BJ (cell line): ENCODE results near the gene CILP. TPM values are rescaled to one million over a fixed set of nuclear protein-coding genes. Genes with fewer than 3 reads are reported as not detected.

Source experiments
- CTCF ChIA-PET: fragments of 350-600 bp; formaldehyde crosslinking; extraction: SDS; loops from one replicate; lab custom pipeline; 2021; ENCODE audit warnings: antibody characterized with exemption, inconsistent platforms; lab: Yijun Ruan, JAX
- POLR2A ChIA-PET: fragments of 300-600 bp; sonication (Branson Sonifier 250); formaldehyde crosslinking; extraction: SDS; loops from one replicate; lab custom pipeline; 2021; ENCODE audit warnings: antibody characterized with exemption; lab: Charles Lee
- DNase-seq: peaks from one replicate; pipeline ENCODE4 v3.0.0-alpha.2; 2011; ENCODE audit warnings: low read depth
- H3K27me3 ChIP-seq: 2 replicates; pipeline ENCODE4 v1.6.0; 2011; ENCODE audit warnings: low read length; ENCODE audit not compliant: control insufficient read depth, insufficient read depth
- H3K36me3 ChIP-seq: 2 replicates; pipeline ENCODE4 v1.5.1; 2011; ENCODE audit warnings: low read length; ENCODE audit not compliant: control insufficient read depth, insufficient read depth
- H3K4me3 ChIP-seq: 2 replicates; pipeline ENCODE4 v1.5.1; 2011; ENCODE audit warnings: low read depth, mild to moderate bottlenecking, control low read depth, low read length
- polyA plus RNA-seq: library from polyadenylated mRNA; depleted of rRNA; stranded (reverse); fragments of >200 nt; gene quantifications from 2 replicates; pipeline ENCODE4 v1.2.3, GENCODE V29; 2011; rRNA removed
- small RNA-seq: library from RNA; depleted of rRNA; stranded (forward); fragments of <200 nt; gene quantifications from one replicate; pipeline ENCODE3, GENCODE V24; 2012; ENCODE audit warnings: low replicate concordance, low read depth; ENCODE audit not compliant: insufficient read length
- TF ChIP-seq, protein P1 (sequence below): IDR thresholded peaks from 2 replicates; pipeline ENCODE4 v1.5.1; 2011; ENCODE audit warnings: low read depth, mild to moderate bottlenecking, control low read depth, inconsistent platforms, low read length, moderate library complexity; ENCODE audit not compliant: insufficient read depth

Gene CILP
- polyA plus RNA-seq, 1 experiment, result 0.09 TPM

DNA sequence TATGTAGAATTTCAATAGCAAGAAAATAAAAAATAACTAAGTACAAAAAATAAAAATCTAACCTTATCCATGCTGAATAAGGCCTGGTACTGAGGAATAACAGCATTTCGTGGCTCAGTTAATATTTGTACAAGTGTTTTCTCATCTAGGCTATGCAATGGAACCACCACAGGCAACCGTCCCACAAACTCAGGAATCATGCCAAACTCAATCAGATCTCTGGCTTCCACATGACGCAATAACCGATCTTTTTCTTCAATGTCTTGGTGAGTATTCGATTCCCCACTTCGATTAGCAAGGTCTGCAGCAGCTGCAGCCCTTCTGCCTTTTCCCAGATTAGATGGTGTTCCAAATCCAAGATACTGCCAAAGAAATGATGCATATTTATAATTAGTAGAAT is 56.6 kb downstream of the CILP start:
- TF ChIP-seq, protein P1, sequence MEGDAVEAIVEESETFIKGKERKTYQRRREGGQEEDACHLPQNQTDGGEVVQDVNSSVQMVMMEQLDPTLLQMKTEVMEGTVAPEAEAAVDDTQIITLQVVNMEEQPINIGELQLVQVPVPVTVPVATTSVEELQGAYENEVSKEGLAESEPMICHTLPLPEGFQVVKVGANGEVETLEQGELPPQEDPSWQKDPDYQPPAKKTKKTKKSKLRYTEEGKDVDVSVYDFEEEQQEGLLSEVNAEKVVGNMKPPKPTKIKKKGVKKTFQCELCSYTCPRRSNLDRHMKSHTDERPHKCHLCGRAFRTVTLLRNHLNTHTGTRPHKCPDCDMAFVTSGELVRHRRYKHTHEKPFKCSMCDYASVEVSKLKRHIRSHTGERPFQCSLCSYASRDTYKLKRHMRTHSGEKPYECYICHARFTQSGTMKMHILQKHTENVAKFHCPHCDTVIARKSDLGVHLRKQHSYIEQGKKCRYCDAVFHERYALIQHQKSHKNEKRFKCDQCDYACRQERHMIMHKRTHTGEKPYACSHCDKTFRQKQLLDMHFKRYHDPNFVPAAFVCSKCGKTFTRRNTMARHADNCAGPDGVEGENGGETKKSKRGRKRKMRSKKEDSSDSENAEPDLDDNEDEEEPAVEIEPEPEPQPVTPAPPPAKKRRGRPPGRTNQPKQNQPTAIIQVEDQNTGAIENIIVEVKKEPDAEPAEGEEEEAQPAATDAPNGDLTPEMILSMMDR, result no peak
- CTCF ChIA-PET, result no interaction called here
- H3K27me3 ChIP-seq, result no peaks in the 10 kb centered on the region
- POLR2A ChIA-PET, result no interaction called here
- peaks cover 3% of the 10 kb centered on the region for H3K36me3 ChIP-seq
- DNase-seq, result no peak
- H3K4me3 ChIP-seq, result no peak overlapping the region

DNA sequence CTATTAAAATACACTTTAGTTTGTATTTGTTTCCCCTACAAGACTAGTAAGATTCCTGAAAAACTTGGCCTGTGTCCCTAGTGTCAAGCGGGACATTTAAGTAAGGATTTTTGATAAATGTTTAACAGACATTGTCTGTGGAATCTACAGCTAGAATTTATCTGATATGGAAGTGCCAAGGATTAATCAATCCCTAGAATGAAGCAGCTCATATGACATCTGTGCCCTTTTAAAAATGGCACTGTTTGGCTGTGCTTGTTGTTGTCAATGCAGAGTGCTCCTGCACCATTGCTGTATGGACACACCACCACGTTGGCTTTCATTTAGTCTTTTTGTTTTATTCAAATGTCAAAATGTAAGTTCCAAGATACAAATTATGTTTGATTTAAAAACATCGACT is 63.4 kb downstream of the CILP start:
- no peaks in the 10 kb centered on the region for H3K27me3 ChIP-seq
- TF ChIP-seq, protein P1, result no peak
- no peak overlapping the region for H3K4me3 ChIP-seq
- CTCF ChIA-PET, result interaction anchor here (0.7 to 1.2 kb wide), 3 partner anchors 8 to 19 kb away, joined by 3 to 4 read pairs (median 4); no protein-coding TSS in a partner anchor
- peaks cover 3% of the 10 kb centered on the region for H3K36me3 ChIP-seq
- no peak for DNase-seq
- POLR2A ChIA-PET, result no interaction called here

DNA sequence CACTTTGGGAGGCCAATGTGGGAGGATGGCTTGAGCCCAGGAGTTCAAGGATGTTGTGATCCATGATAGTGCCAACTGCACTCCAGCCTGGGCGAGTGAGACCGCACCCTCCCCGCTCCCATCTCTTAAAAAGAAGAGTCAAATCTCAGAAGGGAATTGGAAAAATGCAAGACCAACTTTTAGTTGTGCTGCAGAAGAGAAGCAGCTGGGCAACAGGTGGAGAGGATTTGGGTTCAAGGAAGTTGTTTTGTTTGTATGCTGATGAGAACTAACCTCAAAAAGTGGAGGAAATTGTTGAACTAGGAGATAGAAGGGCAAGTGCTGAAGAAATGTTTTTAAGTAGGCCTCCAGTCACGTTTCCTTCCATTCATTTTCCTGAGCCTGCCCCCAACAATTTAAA is 64.8 kb downstream of the CILP start:
- POLR2A ChIA-PET, result no interaction called here
- Histone ChIP-seq H3K36me3 (peaks cover 2% of the 10 kb centered on the region; the same call in 1 of the 2 replicates), H3K4me3 (no peak overlapping the region), H3K27me3 (no peaks in the 10 kb centered on the region)
- CTCF ChIA-PET, result no interaction called here
- no peak for DNase-seq
- TF ChIP-seq, protein P1, result no peak

Small RNA genes lying within 50 kb of the gene (small RNA-seq; reads per million reads assigned to genes)
- gene AC068213.1 (not detected), gene RNU6-686P (not detected)

Other genes with a start within 250 kb of the CILP start
- gene SPG21, start 221.6 kb downstream of the CILP start, polyA plus RNA-seq, result 54.7 and 59.9 TPM in 2 replicates
- 6.4 and 9.6 TPM in 2 replicates for gene MTFMT, start 181.8 kb downstream of the CILP start, polyA plus RNA-seq
- not detected in 2 replicates for gene SLC51B, start 166.1 kb downstream of the CILP start, polyA plus RNA-seq
- gene RASL12, start 143.5 kb downstream of the CILP start, polyA plus RNA-seq, result 0.12 and 0.16 TPM in 2 replicates
- gene KBTBD13, start 134.7 kb downstream of the CILP start, polyA plus RNA-seq, result not detected in 2 replicates
- 0.72 and 1.0 TPM in 2 replicates for gene UBAP1L, start 96.3 kb downstream of the CILP start, polyA plus RNA-seq
- 11.8 and 12.0 TPM in 2 replicates for gene PDCD7, start 77.7 kb downstream of the CILP start, polyA plus RNA-seq
- gene CLPX, start 26.1 kb downstream of the CILP start, polyA plus RNA-seq, result 13.3 and 29.7 TPM in 2 replicates
- 5.1 and 5.2 TPM in 2 replicates for gene PARP16, start 75.4 kb upstream of the CILP start, polyA plus RNA-seq
- not detected in 2 replicates for gene RNU5A-1, start 84.6 kb upstream of the CILP start, polyA plus RNA-seq
- gene RNU5B-1, start 93.2 kb upstream of the CILP start, polyA plus RNA-seq, result not detected in 2 replicates
- not detected in 2 replicates for gene IGDCC3, start 166.5 kb upstream of the CILP start, polyA plus RNA-seq
- 1.1 and 1.2 TPM in 2 replicates for gene IGDCC4, start 211.5 kb upstream of the CILP start, polyA plus RNA-seq